HCT116 (cell line): Measurements from ENCODE around the gene SRGAP3. TPM values are rescaled to one million over a fixed set of nuclear protein-coding genes. Genes with fewer than 3 reads are reported as not detected.
A peak's percentile ranks its signal among the peaks of the same experiment; 100 is the strongest.

ENCODE experiments used
- ATAC-seq: fragments of 200-7000 bp; cut with Tn5 transposase; 2 replicates; pipeline ENCODE4 v1.9.1; 2020; ENCODE audit warnings: mild to moderate bottlenecking, moderate library complexity
- BruUV-seq: library from RNA; stranded (reverse); fragments of 400-500 nt; replicated peaks from 2 replicates; lab custom pipeline; 2021; lab: Mats Ljungman, UMichigan
- CTCF ChIA-PET: fragments of 300-600 bp; sonication (Branson Sonifier 250); formaldehyde crosslinking; loops from one replicate; lab custom pipeline; 2021; ENCODE audit warnings: antibody characterized with exemption; lab: Charles Lee
- POLR2A ChIA-PET: fragments of 300-600, 350-600 bp; sonication (Branson Sonifier 250); formaldehyde crosslinking; loops from one replicate; lab custom pipeline; 2021; ENCODE audit warnings: antibody characterized with exemption; lab: Charles Lee
- RAD21 ChIA-PET, 2 experiments: fragments of 300-600 bp; sonication (Branson Sonifier 250); formaldehyde crosslinking; loops; one replicate each; lab custom pipeline; 2023; ENCODE audit warnings: low total read pairs in 2 of 2; ENCODE audit not compliant: uncharacterized antibody in 2 of 2, unreplicated experiment in 2 of 2, low non-redundant PET in 1 of 2; lab: Charles Lee
- DNase-seq: peaks from one replicate; pipeline ENCODE4 v3.0.0-alpha.2; 2010; ENCODE audit warnings: low read depth, low spot score
- H2AFZ ChIP-seq: fragments of 200-600 bp; shearing (Covaris generic), sonication (generic); 2 replicates; pipeline ENCODE4 v1.6.1; 2017; ENCODE audit warnings: low read depth, mixed run types, mixed read lengths, antibody characterized with exemption, low read length; ENCODE audit not compliant: poor library complexity, severe bottlenecking
- H3K27ac ChIP-seq: 2 replicates; pipeline ENCODE4 v1.5.1; 2012; ENCODE audit warnings: low read depth, low read length
- H3K27me3 ChIP-seq: fragments of 200-600 bp; sonication (generic); 2 replicates; pipeline ENCODE4 v1.6.1; 2016; ENCODE audit warnings: mixed run types, low read length, mixed read lengths; ENCODE audit not compliant: insufficient read depth
- H3K36me3 ChIP-seq, 2 experiments: fragments of 200-500 bp in 1 of 2; fragments of 200-600 bp in 1 of 2; sonication (Bioruptor generic) in 1 of 2; sonication (generic) in 1 of 2; 2 replicates each; pipeline versions ENCODE4 v1.5.1 to v1.6.1; 2014 to 2016; ENCODE audit warnings: low read length in 2 of 2, inconsistent platforms in 1 of 2, mixed read lengths in 1 of 2, mixed run types in 1 of 2; ENCODE audit not compliant: insufficient read depth in 2 of 2, control insufficient read depth in 1 of 2
- H3K4me1 ChIP-seq, 2 experiments: fragments of 200-600 bp in 1 of 2; sonication (generic) in 1 of 2; 2 replicates each; pipeline versions ENCODE4 v1.5.1 to v1.6.1; 2012 to 2017; ENCODE audit warnings: low read length in 2 of 2, inconsistent platforms in 1 of 2, mild to moderate bottlenecking in 1 of 2, mixed read lengths in 1 of 2, mixed run types in 1 of 2, moderate library complexity in 1 of 2; ENCODE audit not compliant: insufficient read depth in 2 of 2, control insufficient read depth in 1 of 2
- H3K4me2 ChIP-seq: fragments of 200-600 bp; sonication (generic); 2 replicates; pipeline ENCODE4 v1.6.1; 2017; ENCODE audit warnings: mixed run types, low read length, mixed read lengths
- H3K4me3 ChIP-seq, 2 experiments: fragments of 200-600 bp in 1 of 2; sonication (generic) in 1 of 2; replicated peaks in 1 of 2; 2 replicates each; pipeline ENCODE4 v1.5.1; 2011 to 2016; ENCODE audit warnings: low read length in 2 of 2, control low read depth in 1 of 2, low read depth in 1 of 2, mild to moderate bottlenecking in 1 of 2, mixed read lengths in 1 of 2, mixed run types in 1 of 2
- H3K79me2 ChIP-seq: fragments of 200-600 bp; sonication (generic); 2 replicates; pipeline ENCODE4 v1.6.1; 2017; ENCODE audit warnings: mild to moderate bottlenecking, mixed run types, low read length, moderate library complexity, mixed read lengths; ENCODE audit not compliant: insufficient read depth
- H3K9ac ChIP-seq: fragments of 200-600 bp; sonication (generic); 2 replicates; pipeline ENCODE4 v1.6.1; 2016; ENCODE audit warnings: low read length, mixed read lengths
- H3K9me2 ChIP-seq: fragments of 200-600 bp; sonication (generic), shearing (Covaris generic); 2 replicates; pipeline ENCODE4 v1.6.1; 2017; ENCODE audit warnings: mixed run types, mild to moderate bottlenecking, moderate library complexity; ENCODE audit not compliant: insufficient read depth
- H3K9me3 ChIP-seq, 2 experiments: fragments of 200-500 bp in 1 of 2; fragments of 200-600 bp in 1 of 2; sonication (Bioruptor generic) in 1 of 2; sonication (generic) in 1 of 2; 2 replicates each; pipeline ENCODE4 v1.6.1; 2014 to 2017; ENCODE audit warnings: low read length in 2 of 2, mixed read lengths in 2 of 2, inconsistent platforms in 1 of 2, low read depth in 1 of 2, mild to moderate bottlenecking in 1 of 2, mixed run types in 1 of 2, moderate library complexity in 1 of 2; ENCODE audit not compliant: control insufficient read depth in 1 of 2, insufficient read depth in 1 of 2
- H4K20me1 ChIP-seq: fragments of 200-600 bp; sonication (generic), shearing (Covaris generic); 2 replicates; pipeline ENCODE4 v1.6.1; 2017; ENCODE audit warnings: mixed run types, mild to moderate bottlenecking, moderate library complexity; ENCODE audit not compliant: insufficient read depth
- CBX3 ChIP-seq: IDR thresholded peaks from 2 replicates; pipeline ENCODE4 v1.6.1; 2012; ENCODE audit warnings: low read depth
- CEBPB ChIP-seq: IDR thresholded peaks from 2 replicates; pipeline ENCODE4 v1.6.1; 2012; ENCODE audit warnings: low read depth
- CTCF ChIP-seq, 3 experiments: fragments of 200-600 bp in 1 of 3; sonication (generic) in 1 of 3; IDR thresholded peaks in 2 of 3; conservative IDR thresholded peaks in 1 of 3; 2 replicates each; pipeline ENCODE4 v1.5.1; 2012 to 2017; ENCODE audit warnings: low read depth in 2 of 3, low read length in 2 of 3, antibody characterized with exemption in 1 of 3, borderline replicate concordance in 1 of 3, control low read depth in 1 of 3, mild to moderate bottlenecking in 1 of 3, mixed read lengths in 1 of 3, mixed run types in 1 of 3, moderate library complexity in 1 of 3; ENCODE audit not compliant: insufficient read depth in 1 of 3
- EGR1 ChIP-seq: IDR thresholded peaks from 2 replicates; pipeline ENCODE4 v1.6.1; 2012; ENCODE audit warnings: low read depth
- EZH2 ChIP-seq: fragments of 200-600 bp; sonication (generic); IDR thresholded peaks from 2 replicates; pipeline ENCODE4 v1.6.1; 2017; ENCODE audit warnings: antibody characterized with exemption, mixed run types
- FOSL1 ChIP-seq: IDR thresholded peaks from 2 replicates; pipeline ENCODE4 v1.6.1; 2012; ENCODE audit warnings: low read depth
- MAX ChIP-seq: IDR thresholded peaks from 2 replicates; pipeline ENCODE4 v1.6.1; 2012
- RAD21 ChIP-seq: IDR thresholded peaks from 2 replicates; pipeline ENCODE4 v1.6.1; 2012; ENCODE audit warnings: low read depth, mild to moderate bottlenecking
- SP1 ChIP-seq: IDR thresholded peaks from 2 replicates; pipeline ENCODE4 v1.6.1; 2012; ENCODE audit warnings: low read depth
- SRF ChIP-seq: IDR thresholded peaks from 2 replicates; pipeline ENCODE4 v1.6.1; 2012; ENCODE audit warnings: low read depth
- ZBTB33 ChIP-seq: IDR thresholded peaks from 2 replicates; pipeline ENCODE4 v1.6.1; 2011; ENCODE audit warnings: mild to moderate bottlenecking, low read length, moderate library complexity; ENCODE audit not compliant: insufficient replicate concordance; ENCODE audit errors: extremely low read depth
- intact Hi-C: fragments of 100-400 bp; cut with micrococcal nuclease; formaldehyde crosslinking; loops from 2 replicates; pipeline ENCODE4 v1.10.0; 2022
- total RNA-seq: library from RNA; stranded (reverse); gene quantifications from one replicate; pipeline ENCODE4 v1.2.1, GENCODE V29; 2021; ENCODE audit not compliant: unreplicated experiment

The SRGAP3 gene
- total RNA-seq, 1 experiment from 2014 or later, result 8.3 TPM

- DNase-seq (no peak), ATAC-seq (no peak)
- TF ChIP-seq RAD21, result peak; percentile 41; the same call in 1 of the 2 replicates
- peak; percentile 18 to 22 (median 22); a peak in 3 of 6 replicates for TF ChIP-seq CTCF (IDR thresholded peaks at IDR 0.05 in 2 of 3, conservative IDR thresholded peaks at IDR 0.05 in 1 of 3; ENCODE audit: borderline replicate concordance in 1 of 3, insufficient read depth in 1 of 3, low read depth in 2 of 3, low read length in 2 of 3)
- TF ChIP-seq CEBPB, result no peak
- Histone ChIP-seq H3K4me1 (peaks cover 17 to 31% of the 10 kb centered on the region in 2 experiments), H4K20me1 (no peaks in the 10 kb centered on the region), H3K27ac (no peak overlapping the region), H3K36me3 (no peaks in the 10 kb centered on the region), H3K27me3 (no peaks in the 10 kb centered on the region), H3K9me3 (no peaks in the 10 kb centered on the region), H3K9me2 (no peaks in the 10 kb centered on the region), H3K9ac (no peak overlapping the region; the same call in 1 of the 2 replicates), H3K4me3 (peak overlapping the region in 1 of 2 experiments; percentile 61; a peak in 1 of 4 replicates), H2AFZ (no peak overlapping the region), H3K79me2 (no peaks in the 10 kb centered on the region), H3K4me2 (peak overlapping the region; percentile 96)
- POLR2A ChIA-PET, result no interaction called here
- RAD21 ChIA-PET, result no interaction called here
- CTCF ChIA-PET, result interaction anchor here (1.2 to 2.1 kb wide), 4 partner anchors 8 to 278 kb away, joined by 3 to 5 read pairs (median 4); no protein-coding TSS in a partner anchor
- no TSS peak for BruUV-seq
- intact Hi-C loops, result no loop called here
Measured at GRCh38 chr3:9250236-9250635, 790 bp upstream of the SRGAP3 start.

GRCh38 chr3:9248522-9249271 is 749 bp downstream of the SRGAP3 start:
- H3K4me2 ChIP-seq, result peak overlapping the region; percentile 96
- TF ChIP-seq CEBPB (no peak), EZH2 (no peak), EGR1 (no peak), FOSL1 (no peak), MAX (no peak), ZBTB33 (no peak), RAD21 (no peak), SP1 (no peak), SRF (no peak), CTCF (IDR thresholded peaks at IDR 0.05 in 2 of 3, conservative IDR thresholded peaks at IDR 0.05 in 1 of 3; ENCODE audit: borderline replicate concordance in 1 of 3, insufficient read depth in 1 of 3, low read depth in 2 of 3, low read length in 2 of 3) (no peak), CBX3 (no peak)

More at GRCh38 chr3:9248522-9249271, 749 bp downstream of the SRGAP3 start:
- peak overlapping the region; percentile 51 to 61 for H3K4me3 ChIP-seq
- no peaks in the 10 kb centered on the region for H3K9me3 ChIP-seq
- H3K9ac ChIP-seq, result peak overlapping the region; percentile 56
- no peaks in the 10 kb centered on the region for H3K27me3 ChIP-seq
- DNase-seq, result no peak
- no peak overlapping the region for H3K27ac ChIP-seq
- H3K79me2 ChIP-seq, result no peaks in the 10 kb centered on the region
- H3K36me3 ChIP-seq, result no peaks in the 10 kb centered on the region
- ChIA-PET POLR2A (no interaction called here), CTCF (interaction anchor here (1.0 to 1.5 kb wide), 4 partner anchors 10 to 276 kb away, joined by 3 to 5 read pairs (median 3); no protein-coding TSS in a partner anchor), RAD21 (interaction anchor here in 1 of 2 experiments (0.6 kb wide), 1 partner anchor 216 kb away, joined by 3 read pairs; no protein-coding TSS in a partner anchor)
- no peak for ATAC-seq
- intact Hi-C loops, result no loop called here
- no peaks in the 10 kb centered on the region for H4K20me1 ChIP-seq
- H3K4me1 ChIP-seq, result peaks cover 17 to 31% of the 10 kb centered on the region in 2 experiments
- H2AFZ ChIP-seq, result peak overlapping the region; percentile 88
- no TSS peak for BruUV-seq
- no peaks in the 10 kb centered on the region for H3K9me2 ChIP-seq
